ENCODE data around the gene ZC3H11A. TPM values are rescaled to one million over a fixed set of nuclear protein-coding genes. Genes with fewer than 3 reads are reported as not detected.
"Not testable (repeated sequence)": the region's sequence is repeated elsewhere in the genome, so short reads cannot be mapped to it uniquely, and the experiment has no call there.

Gene ZC3H11A
- polyA plus RNA-seq, 1 experiment, result 95.4 TPM

DNA sequence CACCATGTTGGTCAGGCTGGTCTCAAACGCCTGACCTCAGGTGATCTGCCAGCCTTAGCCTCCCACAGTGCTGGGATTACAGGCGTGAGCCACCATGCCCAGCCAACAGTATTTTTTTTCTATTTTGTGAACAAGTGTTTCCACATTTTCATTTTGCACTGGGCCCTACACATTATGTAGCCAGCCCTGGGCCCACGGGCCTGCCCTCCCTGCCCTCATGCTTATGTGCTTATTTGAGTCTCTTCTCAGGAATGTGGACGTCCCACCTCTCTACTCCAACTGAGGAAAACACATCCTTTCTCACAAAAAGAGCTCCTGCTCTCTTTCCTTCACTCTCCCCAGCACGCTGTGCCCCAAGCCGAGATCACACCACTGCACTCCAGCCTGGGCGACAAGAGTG lies 13.5 kb upstream of the ZC3H11A start:
- no peak for TF ChIP-seq CTCF (IDR thresholded peaks at IDR 0.05; ENCODE audit: low read depth, low read length)
- peaks cover 6% of the 10 kb centered on the region for H3K27me3 ChIP-seq (ENCODE audit: control insufficient read depth, insufficient read depth, low read length)
- ChIA-PET CTCF (interaction anchor here (1.0 kb wide), 1 partner anchor 293 kb away, joined by 3 read pairs; no protein-coding TSS in a partner anchor), POLR2A (no interaction called here)
- no peak overlapping the region for H3K4me3 ChIP-seq (ENCODE audit: low read depth, low read length)
- no peak overlapping the region for H3K27ac ChIP-seq (ENCODE audit: low read depth, low read length)
- DNase-seq (ENCODE audit: low read depth, low spot score), result no peak
- H3K9me3 ChIP-seq (ENCODE audit: control insufficient read depth, insufficient read depth, low read length), result no peaks in the 10 kb centered on the region

DNA sequence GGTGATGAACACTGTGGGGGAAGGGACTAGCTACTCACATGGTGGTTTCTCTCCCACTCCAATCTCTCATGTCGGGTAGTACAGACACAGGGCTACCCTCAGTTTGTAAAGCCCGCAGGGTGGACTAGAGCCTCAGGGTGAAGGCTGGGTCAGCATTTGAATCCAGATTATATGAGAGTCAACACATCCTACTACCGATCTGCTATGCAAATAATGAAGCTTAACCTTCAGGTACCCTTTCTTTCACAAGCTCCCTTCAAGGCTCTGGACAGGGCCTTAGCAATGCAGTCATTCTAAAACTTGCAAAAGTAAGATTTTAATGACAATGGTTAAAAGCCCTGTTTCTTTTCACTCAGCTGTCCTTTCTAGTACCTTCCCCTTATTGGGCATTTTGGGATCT lies 5.5 kb upstream of the ZC3H11A start:
- POLR2A ChIA-PET, result interaction anchor here (0.6 kb wide), 1 partner anchor 52 kb away, joined by 4 read pairs; no protein-coding TSS in a partner anchor

GRCh38 chr1:203791498-203791897 lies 3.9 kb upstream of the ZC3H11A start:
- ChIA-PET POLR2A (no interaction called here), CTCF (interaction anchor here (0.6 to 2.3 kb wide), 2 partner anchors 136 to 337 kb away, joined by 3 to 4 read pairs; no protein-coding TSS in a partner anchor)
- Histone ChIP-seq H3K9me3 (ENCODE audit: control insufficient read depth, insufficient read depth, low read length) (no peaks in the 10 kb centered on the region), H3K27ac (ENCODE audit: low read depth, low read length) (no peak overlapping the region), H3K4me3 (ENCODE audit: low read depth, low read length) (no peak overlapping the region), H3K27me3 (ENCODE audit: control insufficient read depth, insufficient read depth, low read length) (no peaks in the 10 kb centered on the region)
- no peak for DNase-seq (ENCODE audit: low read depth, low spot score)
- no peak for TF ChIP-seq CTCF (IDR thresholded peaks at IDR 0.05; ENCODE audit: low read depth, low read length)

More for the DNA sequence above, 5.5 kb upstream of the ZC3H11A start:
- no peak for DNase-seq (ENCODE audit: low read depth, low spot score)
- no peak for TF ChIP-seq CTCF (IDR thresholded peaks at IDR 0.05; ENCODE audit: low read depth, low read length)
- no peak overlapping the region for H3K4me3 ChIP-seq (ENCODE audit: low read depth, low read length)
- H3K27me3 ChIP-seq (ENCODE audit: control insufficient read depth, insufficient read depth, low read length), result peaks cover 4% of the 10 kb centered on the region
- no peaks in the 10 kb centered on the region for H3K9me3 ChIP-seq (ENCODE audit: control insufficient read depth, insufficient read depth, low read length)
- CTCF ChIA-PET, result no interaction called here
- no peak overlapping the region for H3K27ac ChIP-seq (ENCODE audit: low read depth, low read length)

- DNase-seq (ENCODE audit: low read depth, low spot score), result no peak
- H3K9me3 ChIP-seq (ENCODE audit: control insufficient read depth, insufficient read depth, low read length), result no peaks in the 10 kb centered on the region
- TF ChIP-seq CTCF (IDR thresholded peaks at IDR 0.05; ENCODE audit: low read depth, low read length), result no peak
- no peak overlapping the region for H3K27ac ChIP-seq (ENCODE audit: low read depth, low read length)
- no peak overlapping the region for H3K4me3 ChIP-seq (ENCODE audit: low read depth, low read length)
- POLR2A ChIA-PET, result no interaction called here
- no peaks in the 10 kb centered on the region for H3K27me3 ChIP-seq (ENCODE audit: control insufficient read depth, insufficient read depth, low read length)
- CTCF ChIA-PET, result interaction anchor here (0.8 to 2.3 kb wide), 2 partner anchors 56 to 336 kb away, joined by 4 to 6 read pairs; no protein-coding TSS in a partner anchor
Measured at GRCh38 chr1:203792486-203792885, 2.9 kb upstream of the ZC3H11A start.

- DNase-seq (ENCODE audit: low read depth, low spot score); H3K27ac ChIP-seq (ENCODE audit: low read depth, low read length); H3K9me3 ChIP-seq (ENCODE audit: control insufficient read depth, insufficient read depth, low read length); H3K4me3 ChIP-seq (ENCODE audit: low read depth, low read length); H3K27me3 ChIP-seq (ENCODE audit: control insufficient read depth, insufficient read depth, low read length); POLR2A ChIA-PET: not testable (repeated sequence)
- CTCF ChIA-PET, result interaction anchor here (2.3 kb wide), 1 partner anchor 335 kb away, joined by 4 read pairs; no protein-coding TSS in a partner anchor
Measured at GRCh38 chr1:203793561-203793960, 1.9 kb upstream of the ZC3H11A start.

Measured in AG04450 (cell line).